RWPE2 (cell line): ENCODE data around the gene SORCS2.

Experiments used
- ATAC-seq: fragments of 200-7000 bp; cut with Tn5 transposase; 3 replicates; pipeline ENCODE4 v1.9.1; 2021; ENCODE audit warnings: low read depth
- DNase-seq: peaks from one replicate; pipeline ENCODE4 v3.0.0-alpha.2; 2020; ENCODE audit warnings: low spot score
- H3K27ac ChIP-seq: fragments of 450-650 bp; 2 replicates; pipeline ENCODE4 v1.5.1; 2017; ENCODE audit warnings: mild to moderate bottlenecking; ENCODE audit not compliant: poor library complexity, severe bottlenecking
- H3K27me3 ChIP-seq: fragments of 250-450 bp; sonication (Bioruptor Pico); 2 replicates; pipeline ENCODE4 v1.5.1; 2021; ENCODE audit warnings: mild to moderate bottlenecking, moderate library complexity; ENCODE audit not compliant: insufficient read depth, poor library complexity, severe bottlenecking
- H3K36me3 ChIP-seq: fragments of 250-450 bp; sonication (Bioruptor Pico); 2 replicates; pipeline ENCODE4 v1.5.1; 2020; ENCODE audit warnings: low read depth, mild to moderate bottlenecking, moderate library complexity
- H3K4me1 ChIP-seq: fragments of 250-450 bp; sonication (Bioruptor Pico); 2 replicates; pipeline ENCODE4 v1.5.1; 2021; ENCODE audit warnings: mild to moderate bottlenecking, moderate library complexity; ENCODE audit not compliant: insufficient read depth, poor library complexity, severe bottlenecking
- H3K4me3 ChIP-seq: fragments of 250-450 bp; sonication (Bioruptor Pico); 2 replicates; pipeline ENCODE4 v1.5.1; 2021; ENCODE audit warnings: mild to moderate bottlenecking, moderate library complexity; ENCODE audit not compliant: severe bottlenecking
- H3K9me3 ChIP-seq: fragments of 250-450 bp; sonication (Bioruptor Pico); 2 replicates; pipeline ENCODE4 v1.5.1; 2021; ENCODE audit warnings: mild to moderate bottlenecking, moderate library complexity; ENCODE audit not compliant: severe bottlenecking
- CTCF ChIP-seq: fragments of 450-650 bp; IDR thresholded peaks from one replicate; pipeline ENCODE4 v1.5.1; 2017; ENCODE audit warnings: mild to moderate bottlenecking, moderate library complexity; ENCODE audit not compliant: poor library complexity, severe bottlenecking

SORCS2 gene

DNA sequence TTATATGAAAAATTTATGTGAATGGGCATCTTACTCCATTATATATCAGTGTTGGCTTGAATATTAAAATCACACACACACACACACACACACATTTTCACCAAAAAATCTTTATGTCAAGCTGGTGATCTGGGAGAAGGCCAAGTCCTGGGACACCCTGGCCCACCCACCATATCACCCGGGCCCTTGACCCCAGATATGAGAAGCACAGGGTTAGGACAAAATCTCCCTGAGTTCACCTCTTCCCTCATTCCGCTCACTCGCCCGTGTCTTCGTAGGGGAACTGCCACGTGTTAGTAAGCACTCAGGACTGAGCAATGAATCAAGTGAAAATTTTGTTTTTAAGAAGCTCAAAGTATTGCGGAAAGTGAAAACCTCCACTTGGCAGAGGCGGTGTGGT is 346.2 kb downstream of the SORCS2 start:
- Histone ChIP-seq H3K9me3 (no peaks in the 10 kb centered on the region), H3K4me1 (peaks cover 7% of the 10 kb centered on the region), H3K4me3 (no peak overlapping the region), H3K27me3 (no peaks in the 10 kb centered on the region), H3K36me3 (no peaks in the 10 kb centered on the region), H3K27ac (no peak overlapping the region)
- DNase-seq = no peak
- no peak for TF ChIP-seq CTCF
- ATAC-seq = no peak

- H3K4me3 ChIP-seq = peak overlapping the region; percentile 35
- peak overlapping the region; percentile 55 for H3K27ac ChIP-seq
- TF ChIP-seq CTCF = no peak
Observed at GRCh38 chr4:7539186-7539585, 346.8 kb downstream of the SORCS2 start.

DNA sequence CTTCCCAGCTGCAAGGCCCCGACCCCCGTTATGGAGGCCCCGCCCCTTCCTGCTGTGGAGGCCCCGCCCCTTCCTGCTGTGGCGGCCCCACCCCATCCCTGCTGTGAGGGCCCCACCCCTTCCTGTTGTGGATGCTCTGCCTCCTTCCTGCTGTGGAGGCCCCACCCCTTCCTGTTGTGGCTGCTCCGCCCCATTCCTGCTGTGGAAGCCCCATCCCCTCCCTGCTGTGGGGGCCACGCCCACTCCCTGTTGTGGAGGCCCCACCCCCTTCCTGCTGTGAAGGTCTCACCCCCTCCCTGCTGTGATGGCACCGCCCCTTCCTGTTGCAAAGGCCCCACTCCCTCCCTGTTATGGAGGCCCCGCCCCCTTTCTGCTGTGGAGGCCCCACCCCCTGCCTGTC is 347.3 kb downstream of the SORCS2 start:
- Histone ChIP-seq H3K4me1 (peaks cover 7% of the 10 kb centered on the region), H3K36me3 (no peaks in the 10 kb centered on the region), H3K9me3 (no peaks in the 10 kb centered on the region), H3K4me3 (peak overlapping the region; percentile 35), H3K27me3 (no peaks in the 10 kb centered on the region), H3K27ac (peak overlapping the region; percentile 55)
- ATAC-seq (peak; percentile 89), DNase-seq (peak; percentile 96)
- TF ChIP-seq CTCF = no peak

More at GRCh38 chr4:7539186-7539585, 346.8 kb downstream of the SORCS2 start:
- Histone ChIP-seq H3K27me3 (no peaks in the 10 kb centered on the region), H3K9me3 (no peaks in the 10 kb centered on the region), H3K36me3 (no peaks in the 10 kb centered on the region), H3K4me1 (peaks cover 7% of the 10 kb centered on the region)
- ATAC-seq (no peak), DNase-seq (no peak)

- peak; percentile 32 for ATAC-seq
- H3K36me3 ChIP-seq = no peaks in the 10 kb centered on the region
- no peak for DNase-seq
- H3K4me3 ChIP-seq = peak overlapping the region; percentile 18
- no peaks in the 10 kb centered on the region for H3K9me3 ChIP-seq
- H3K27ac ChIP-seq = peak overlapping the region; percentile 55
- H3K4me1 ChIP-seq = peaks cover 7% of the 10 kb centered on the region
- no peak for TF ChIP-seq CTCF
- H3K27me3 ChIP-seq = no peaks in the 10 kb centered on the region
Observed at GRCh38 chr4:7540206-7540605, 347.9 kb downstream of the SORCS2 start.

- Histone ChIP-seq H3K9me3 (no peaks in the 10 kb centered on the region), H3K4me3 (peak overlapping the region; percentile 18), H3K4me1 (peaks cover 7% of the 10 kb centered on the region), H3K36me3 (no peaks in the 10 kb centered on the region), H3K27ac (peak overlapping the region; percentile 55), H3K27me3 (no peaks in the 10 kb centered on the region)
- no peak for TF ChIP-seq CTCF
- no peak for ATAC-seq
- DNase-seq = no peak
Observed at GRCh38 chr4:7540654-7541413, 348.5 kb downstream of the SORCS2 start.
